ENCODE measurements around the gene UGT1A7.
"Not testable (repeated sequence)": the region's sequence is repeated elsewhere in the genome, so short reads cannot be mapped to it uniquely, and the experiment has no call there.

UGT1A7 gene

GRCh38 chr2:233740870-233741269 is 59.2 kb downstream of the UGT1A7 start:
- no peaks in the 10 kb centered on the region for H3K27me3 ChIP-seq (ENCODE audit: control insufficient read depth, insufficient read depth, low read length)
- no peak overlapping the region for H3K9ac ChIP-seq (ENCODE audit: low read length)
- H3K4me1 ChIP-seq (ENCODE audit: control insufficient read depth, insufficient read depth, low read length): no peaks in the 10 kb centered on the region
- H3K27ac ChIP-seq (ENCODE audit: low read depth, low read length): no peak overlapping the region
- no peak overlapping the region for H3K4me3 ChIP-seq (ENCODE audit: low read length)
- H3K36me3 ChIP-seq (ENCODE audit: control insufficient read depth, insufficient read depth, low read length): no peaks in the 10 kb centered on the region

GRCh38 chr2:233743464-233744259 is 62.0 kb downstream of the UGT1A7 start:
- Histone ChIP-seq H3K27me3 (ENCODE audit: control insufficient read depth, insufficient read depth, low read length) (no peaks in the 10 kb centered on the region), H3K4me3 (ENCODE audit: low read length) (no peak overlapping the region), H3K9ac (ENCODE audit: low read length) (no peak overlapping the region), H3K4me1 (ENCODE audit: control insufficient read depth, insufficient read depth, low read length) (no peaks in the 10 kb centered on the region), H3K27ac (ENCODE audit: low read depth, low read length) (no peak overlapping the region), H3K36me3 (ENCODE audit: control insufficient read depth, insufficient read depth, low read length) (no peaks in the 10 kb centered on the region)

- no peak overlapping the region for H3K4me3 ChIP-seq (ENCODE audit: low read length)
- H3K9ac ChIP-seq (ENCODE audit: low read length): no peak overlapping the region
- H3K4me1 ChIP-seq (ENCODE audit: control insufficient read depth, insufficient read depth, low read length): no peaks in the 10 kb centered on the region
- H3K27ac ChIP-seq (ENCODE audit: low read depth, low read length): no peak overlapping the region
- H3K36me3 ChIP-seq (ENCODE audit: control insufficient read depth, insufficient read depth, low read length): no peaks in the 10 kb centered on the region
- H3K27me3 ChIP-seq (ENCODE audit: control insufficient read depth, insufficient read depth, low read length): no peaks in the 10 kb centered on the region
Observed at GRCh38 chr2:233745073-233745755, 63.5 kb downstream of the UGT1A7 start.

GRCh38 chr2:233745838-233746237 is 64.1 kb downstream of the UGT1A7 start:
- not testable (repeated sequence) for H3K27me3 ChIP-seq (ENCODE audit: control insufficient read depth, insufficient read depth, low read length); H3K4me1 ChIP-seq (ENCODE audit: control insufficient read depth, insufficient read depth, low read length); H3K36me3 ChIP-seq (ENCODE audit: control insufficient read depth, insufficient read depth, low read length); H3K9ac ChIP-seq (ENCODE audit: low read length); H3K27ac ChIP-seq (ENCODE audit: low read depth, low read length); H3K4me3 ChIP-seq (ENCODE audit: low read length)

- no peak overlapping the region for H3K9ac ChIP-seq (ENCODE audit: low read length)
- H3K27me3 ChIP-seq (ENCODE audit: control insufficient read depth, insufficient read depth, low read length): no peaks in the 10 kb centered on the region
- H3K27ac ChIP-seq (ENCODE audit: low read depth, low read length): no peak overlapping the region
- no peak overlapping the region for H3K4me3 ChIP-seq (ENCODE audit: low read length)
- H3K4me1 ChIP-seq (ENCODE audit: control insufficient read depth, insufficient read depth, low read length): no peaks in the 10 kb centered on the region
- H3K36me3 ChIP-seq (ENCODE audit: control insufficient read depth, insufficient read depth, low read length): no peaks in the 10 kb centered on the region
Observed at GRCh38 chr2:233746475-233747282, 65.0 kb downstream of the UGT1A7 start.

GRCh38 chr2:233747283-233747544 is 65.5 kb downstream of the UGT1A7 start:
- Histone ChIP-seq H3K27ac (ENCODE audit: low read depth, low read length) (no peak overlapping the region), H3K36me3 (ENCODE audit: control insufficient read depth, insufficient read depth, low read length) (no peaks in the 10 kb centered on the region), H3K4me3 (ENCODE audit: low read length) (no peak overlapping the region), H3K27me3 (ENCODE audit: control insufficient read depth, insufficient read depth, low read length) (no peaks in the 10 kb centered on the region), H3K9ac (ENCODE audit: low read length) (no peak overlapping the region), H3K4me1 (ENCODE audit: control insufficient read depth, insufficient read depth, low read length) (no peaks in the 10 kb centered on the region)

- H3K36me3 ChIP-seq (ENCODE audit: control insufficient read depth, insufficient read depth, low read length); H3K27ac ChIP-seq (ENCODE audit: low read depth, low read length); H3K27me3 ChIP-seq (ENCODE audit: control insufficient read depth, insufficient read depth, low read length); H3K9ac ChIP-seq (ENCODE audit: low read length); H3K4me3 ChIP-seq (ENCODE audit: low read length); H3K4me1 ChIP-seq (ENCODE audit: control insufficient read depth, insufficient read depth, low read length): not testable (repeated sequence)
Observed at GRCh38 chr2:233750689-233751088, 69.0 kb downstream of the UGT1A7 start.

- not testable (repeated sequence) for H3K36me3 ChIP-seq (ENCODE audit: control insufficient read depth, insufficient read depth, low read length); H3K27ac ChIP-seq (ENCODE audit: low read depth, low read length); H3K4me1 ChIP-seq (ENCODE audit: control insufficient read depth, insufficient read depth, low read length); H3K4me3 ChIP-seq (ENCODE audit: low read length); H3K9ac ChIP-seq (ENCODE audit: low read length); H3K27me3 ChIP-seq (ENCODE audit: control insufficient read depth, insufficient read depth, low read length)
Observed at GRCh38 chr2:233751212-233752009, 69.7 kb downstream of the UGT1A7 start.

GRCh38 chr2:233754872-233755611 is 73.3 kb downstream of the UGT1A7 start:
- no peaks in the 10 kb centered on the region for H3K27me3 ChIP-seq (ENCODE audit: control insufficient read depth, insufficient read depth, low read length)
- no peak overlapping the region for H3K9ac ChIP-seq (ENCODE audit: low read length)
- H3K36me3 ChIP-seq (ENCODE audit: control insufficient read depth, insufficient read depth, low read length): no peaks in the 10 kb centered on the region
- no peak overlapping the region for H3K4me3 ChIP-seq (ENCODE audit: low read length)
- H3K4me1 ChIP-seq (ENCODE audit: control insufficient read depth, insufficient read depth, low read length): no peaks in the 10 kb centered on the region
- H3K27ac ChIP-seq (ENCODE audit: low read depth, low read length): no peak overlapping the region

GRCh38 chr2:233756429-233757081 is 74.9 kb downstream of the UGT1A7 start:
- Histone ChIP-seq H3K4me1 (ENCODE audit: control insufficient read depth, insufficient read depth, low read length) (no peaks in the 10 kb centered on the region), H3K9ac (ENCODE audit: low read length) (no peak overlapping the region), H3K4me3 (ENCODE audit: low read length) (no peak overlapping the region), H3K27me3 (ENCODE audit: control insufficient read depth, insufficient read depth, low read length) (no peaks in the 10 kb centered on the region), H3K27ac (ENCODE audit: low read depth, low read length) (no peak overlapping the region), H3K36me3 (ENCODE audit: control insufficient read depth, insufficient read depth, low read length) (no peaks in the 10 kb centered on the region)

- H3K9ac ChIP-seq (ENCODE audit: low read length): no peak overlapping the region
- H3K27me3 ChIP-seq (ENCODE audit: control insufficient read depth, insufficient read depth, low read length): no peaks in the 10 kb centered on the region
- no peaks in the 10 kb centered on the region for H3K36me3 ChIP-seq (ENCODE audit: control insufficient read depth, insufficient read depth, low read length)
- H3K27ac ChIP-seq (ENCODE audit: low read depth, low read length): no peak overlapping the region
- H3K4me1 ChIP-seq (ENCODE audit: control insufficient read depth, insufficient read depth, low read length): no peaks in the 10 kb centered on the region
- H3K4me3 ChIP-seq (ENCODE audit: low read length): no peak overlapping the region
Observed at GRCh38 chr2:233758141-233758540, 76.4 kb downstream of the UGT1A7 start.
